ENCODE results near the gene MED7.

DNA sequence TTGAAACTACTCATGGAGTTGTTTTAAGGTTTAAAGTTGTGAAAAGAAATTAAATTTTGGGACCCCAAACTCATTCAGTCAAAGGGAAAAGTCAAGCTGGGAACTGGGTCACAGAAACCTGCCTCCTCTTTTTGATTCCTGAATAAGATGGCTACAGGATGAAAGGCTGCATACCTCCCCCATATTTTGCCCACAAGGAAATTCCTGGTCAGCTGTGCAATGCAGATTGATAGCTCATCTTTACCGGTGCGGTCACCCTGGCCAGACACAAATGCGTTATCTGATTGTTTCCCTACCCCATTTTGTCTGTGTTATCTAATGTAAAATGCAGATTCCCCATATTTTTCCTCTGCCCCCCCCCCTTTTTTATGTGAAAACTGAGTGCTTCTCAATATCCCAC, 35.2 kb downstream of the MED7 start:
- TF ChIP-seq, protein P1, sequence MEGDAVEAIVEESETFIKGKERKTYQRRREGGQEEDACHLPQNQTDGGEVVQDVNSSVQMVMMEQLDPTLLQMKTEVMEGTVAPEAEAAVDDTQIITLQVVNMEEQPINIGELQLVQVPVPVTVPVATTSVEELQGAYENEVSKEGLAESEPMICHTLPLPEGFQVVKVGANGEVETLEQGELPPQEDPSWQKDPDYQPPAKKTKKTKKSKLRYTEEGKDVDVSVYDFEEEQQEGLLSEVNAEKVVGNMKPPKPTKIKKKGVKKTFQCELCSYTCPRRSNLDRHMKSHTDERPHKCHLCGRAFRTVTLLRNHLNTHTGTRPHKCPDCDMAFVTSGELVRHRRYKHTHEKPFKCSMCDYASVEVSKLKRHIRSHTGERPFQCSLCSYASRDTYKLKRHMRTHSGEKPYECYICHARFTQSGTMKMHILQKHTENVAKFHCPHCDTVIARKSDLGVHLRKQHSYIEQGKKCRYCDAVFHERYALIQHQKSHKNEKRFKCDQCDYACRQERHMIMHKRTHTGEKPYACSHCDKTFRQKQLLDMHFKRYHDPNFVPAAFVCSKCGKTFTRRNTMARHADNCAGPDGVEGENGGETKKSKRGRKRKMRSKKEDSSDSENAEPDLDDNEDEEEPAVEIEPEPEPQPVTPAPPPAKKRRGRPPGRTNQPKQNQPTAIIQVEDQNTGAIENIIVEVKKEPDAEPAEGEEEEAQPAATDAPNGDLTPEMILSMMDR (IDR thresholded peaks at IDR 0.05 in 4 of 5, conservative IDR thresholded peaks at IDR 0.05 in 1 of 5): no peak
- no peak for TF ChIP-seq POLR2A (IDR thresholded peaks at IDR 0.05)
